C4-2B (cell line): Measurements from ENCODE around the gene PCDHGC5.

Experiments used
- H3K27ac ChIP-seq: fragments of 450-650 bp; 2 replicates; pipeline ENCODE4 v1.5.1; 2017
- ZFX ChIP-seq: fragments of 450-650 bp; IDR thresholded peaks from 2 replicates; pipeline ENCODE4 v1.6.1; 2017
- TF ChIP-seq, protein P1 (sequence below): fragments of 450-650 bp; conservative IDR thresholded peaks from 2 replicates; pipeline ENCODE4 v1.5.1; 2017; ENCODE audit warnings: mild to moderate bottlenecking

The PCDHGC5 gene

DNA sequence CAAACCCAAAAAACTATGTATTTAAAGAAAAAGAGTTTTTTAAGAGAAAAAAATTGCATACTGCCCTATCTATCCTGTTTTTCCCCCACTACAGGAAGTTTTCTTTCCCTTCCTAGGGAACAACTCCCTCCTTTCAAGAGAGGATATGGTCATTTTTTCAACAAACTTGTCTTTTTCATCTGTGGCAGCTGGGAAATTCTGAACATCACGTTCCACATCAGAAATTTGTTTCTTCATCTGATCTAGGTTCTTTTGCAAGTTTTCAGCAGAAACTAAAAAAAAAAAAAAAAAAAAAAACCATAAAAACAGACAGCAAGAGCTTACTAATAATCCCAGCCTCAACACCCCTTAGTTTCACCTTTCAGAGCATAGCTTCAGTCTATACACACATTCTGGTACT lies 38.5 kb downstream of the PCDHGC5 start:
- no peak for TF ChIP-seq ZFX
- TF ChIP-seq, protein P1, sequence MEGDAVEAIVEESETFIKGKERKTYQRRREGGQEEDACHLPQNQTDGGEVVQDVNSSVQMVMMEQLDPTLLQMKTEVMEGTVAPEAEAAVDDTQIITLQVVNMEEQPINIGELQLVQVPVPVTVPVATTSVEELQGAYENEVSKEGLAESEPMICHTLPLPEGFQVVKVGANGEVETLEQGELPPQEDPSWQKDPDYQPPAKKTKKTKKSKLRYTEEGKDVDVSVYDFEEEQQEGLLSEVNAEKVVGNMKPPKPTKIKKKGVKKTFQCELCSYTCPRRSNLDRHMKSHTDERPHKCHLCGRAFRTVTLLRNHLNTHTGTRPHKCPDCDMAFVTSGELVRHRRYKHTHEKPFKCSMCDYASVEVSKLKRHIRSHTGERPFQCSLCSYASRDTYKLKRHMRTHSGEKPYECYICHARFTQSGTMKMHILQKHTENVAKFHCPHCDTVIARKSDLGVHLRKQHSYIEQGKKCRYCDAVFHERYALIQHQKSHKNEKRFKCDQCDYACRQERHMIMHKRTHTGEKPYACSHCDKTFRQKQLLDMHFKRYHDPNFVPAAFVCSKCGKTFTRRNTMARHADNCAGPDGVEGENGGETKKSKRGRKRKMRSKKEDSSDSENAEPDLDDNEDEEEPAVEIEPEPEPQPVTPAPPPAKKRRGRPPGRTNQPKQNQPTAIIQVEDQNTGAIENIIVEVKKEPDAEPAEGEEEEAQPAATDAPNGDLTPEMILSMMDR, result no peak
- H3K27ac ChIP-seq, result no peak overlapping the region

DNA sequence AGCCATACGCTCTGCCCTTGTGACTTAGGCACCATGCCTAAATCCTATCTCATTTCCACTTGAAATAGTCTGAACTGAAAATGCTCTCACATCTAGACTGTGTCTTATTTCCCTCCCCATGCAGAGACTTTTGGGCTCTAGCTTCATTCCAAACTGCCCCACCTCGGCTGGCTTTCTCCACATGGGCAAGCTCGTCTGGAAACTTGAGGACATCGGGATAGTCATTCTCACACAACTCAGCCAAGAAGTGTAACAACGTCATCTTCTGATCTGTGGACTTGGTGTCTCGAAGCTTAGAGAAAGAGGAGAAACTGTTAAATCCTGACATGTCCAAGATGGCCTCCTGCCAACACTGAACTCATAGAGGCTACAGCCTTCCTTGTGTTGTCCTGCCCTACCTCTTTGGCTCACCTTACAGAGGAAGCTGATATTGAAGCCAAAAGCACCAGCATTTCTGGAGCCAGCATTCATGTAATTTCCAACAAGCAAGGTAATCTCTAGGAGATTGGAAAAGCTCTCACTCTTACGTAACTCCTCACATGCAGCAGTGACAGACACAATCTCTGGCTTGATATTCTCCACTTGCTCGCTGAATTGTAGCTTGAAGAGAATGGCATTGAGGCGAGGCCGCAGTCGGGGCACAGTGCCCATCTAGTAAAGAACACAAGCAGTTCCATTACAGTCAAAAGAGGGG lies 39.6 kb downstream of the PCDHGC5 start:
- TF ChIP-seq, protein P1, result no peak
- no peak for TF ChIP-seq ZFX
- H3K27ac ChIP-seq, result no peak overlapping the region; the same call in 1 of the 2 replicates

DNA sequence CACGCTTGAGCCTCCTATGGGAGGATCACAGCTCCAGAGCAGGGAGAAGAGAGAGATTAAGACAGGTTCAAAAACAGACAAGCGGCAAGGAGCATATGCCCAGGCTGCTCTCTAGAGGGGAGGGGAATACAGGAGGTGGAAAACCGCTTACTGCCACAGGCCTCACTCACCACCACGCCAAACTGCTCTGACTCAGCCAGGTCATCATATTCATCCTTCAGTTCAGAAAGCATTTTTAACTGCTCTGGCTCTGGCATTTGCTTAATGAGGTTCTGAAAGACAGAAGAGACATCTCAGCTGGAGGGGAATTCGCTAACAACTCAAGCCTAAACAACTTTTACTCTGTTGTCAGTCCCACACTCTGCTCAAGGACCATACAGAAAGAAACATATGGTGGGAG lies 40.1 kb downstream of the PCDHGC5 start:
- H3K27ac ChIP-seq, result no peak overlapping the region; the same call in 1 of the 2 replicates
- TF ChIP-seq, protein P1, result no peak

GRCh38 chr5:141529873-141530272 lies 41.0 kb downstream of the PCDHGC5 start:
- TF ChIP-seq, protein P1, result no peak
- no peak for TF ChIP-seq ZFX
- no peak overlapping the region for H3K27ac ChIP-seq

- no peak for TF ChIP-seq ZFX
- no peak overlapping the region for H3K27ac ChIP-seq
These were observed 43.8 kb downstream of the PCDHGC5 start for GRCh38 chr5:141532726-141533125.

DNA sequence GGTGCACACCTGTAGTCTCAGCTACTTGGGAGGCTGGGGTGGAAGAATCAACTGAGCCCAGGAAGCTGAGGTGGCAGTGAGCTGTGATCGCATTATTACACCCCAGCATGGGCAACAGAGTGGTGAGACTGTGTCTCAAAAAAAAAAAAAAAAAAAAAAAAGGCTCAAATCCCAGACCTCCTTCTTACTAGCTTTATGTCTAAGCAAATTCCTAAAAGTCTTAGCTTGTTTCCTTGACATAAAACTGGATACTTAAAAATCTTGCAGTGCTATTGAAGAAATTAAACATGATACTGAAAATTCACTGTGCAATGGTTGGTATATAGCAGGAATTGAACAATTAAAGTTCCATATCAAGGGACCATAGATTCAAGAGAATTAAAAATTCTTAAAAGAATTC lies 45.0 kb downstream of the PCDHGC5 start:
- TF ChIP-seq ZFX, result no peak
- TF ChIP-seq, protein P1, result no peak
- H3K27ac ChIP-seq, result no peak overlapping the region

DNA sequence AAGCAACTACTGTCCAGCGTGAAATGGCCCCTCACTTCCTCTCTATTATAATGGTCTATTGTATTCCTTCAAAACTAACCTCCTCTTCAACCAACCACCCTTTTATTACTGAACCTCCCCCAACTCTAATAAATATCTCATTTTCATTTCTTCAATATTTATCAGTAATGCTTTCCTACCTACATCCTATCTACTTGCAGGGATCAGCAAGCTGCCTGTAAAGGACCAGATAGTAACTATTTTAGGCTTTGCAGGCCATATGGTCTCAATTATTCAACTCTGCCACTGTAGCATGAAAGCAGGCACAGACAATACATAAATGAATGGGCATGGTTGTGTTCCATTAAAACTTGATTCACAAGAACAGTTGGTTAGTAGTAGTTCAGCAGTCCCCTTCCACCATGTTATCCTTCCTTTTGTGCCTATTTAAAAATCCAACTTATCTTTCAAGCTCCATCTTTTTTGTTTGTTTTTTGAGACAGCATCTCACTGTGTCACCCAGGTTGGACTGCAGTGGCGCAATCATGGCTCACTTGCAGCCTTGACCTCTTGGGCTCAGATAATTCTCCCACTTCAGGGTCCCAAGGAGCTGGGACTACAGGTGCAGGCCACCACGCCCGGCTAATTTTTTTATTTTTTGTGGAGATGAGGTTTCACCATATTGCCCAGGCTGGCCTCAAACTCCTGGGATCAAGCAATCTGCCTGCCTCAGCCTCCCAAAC lies 45.8 kb downstream of the PCDHGC5 start:
- H3K27ac ChIP-seq, result no peak overlapping the region
- TF ChIP-seq ZFX, result no peak
- TF ChIP-seq, protein P1, result no peak
